Effector CD8-positive, alpha-beta T cell (primary cell): ENCODE measurements around the gene RTN4.
A peak's percentile ranks its signal among the peaks of the same experiment; 100 is the strongest.

ENCODE experiments used
- DNase-seq: peaks from one replicate; lab custom pipeline; 2025; lab: John Stamatoyannopoulos, UW

RTN4 gene

DNA sequence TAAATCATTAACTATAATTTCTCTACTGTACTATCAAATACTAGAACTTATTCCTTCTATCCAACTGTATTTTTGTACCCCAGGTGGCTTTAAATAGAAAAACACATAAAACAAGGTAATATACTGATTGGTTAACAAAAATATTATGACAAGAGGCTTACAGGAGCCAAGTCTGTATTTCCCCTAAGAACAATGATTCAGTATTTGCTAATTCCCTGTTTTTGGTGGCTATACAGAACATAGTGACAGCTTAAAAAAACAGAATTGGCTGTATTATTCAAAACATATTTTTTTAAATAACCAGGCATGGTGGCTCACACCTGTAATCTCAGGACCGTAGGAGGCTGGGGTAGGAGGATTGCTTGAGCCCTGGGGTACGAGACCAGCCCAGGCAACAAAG lies 16.3 kb downstream of the RTN4 start:
- DNase-seq: no peak

DNA sequence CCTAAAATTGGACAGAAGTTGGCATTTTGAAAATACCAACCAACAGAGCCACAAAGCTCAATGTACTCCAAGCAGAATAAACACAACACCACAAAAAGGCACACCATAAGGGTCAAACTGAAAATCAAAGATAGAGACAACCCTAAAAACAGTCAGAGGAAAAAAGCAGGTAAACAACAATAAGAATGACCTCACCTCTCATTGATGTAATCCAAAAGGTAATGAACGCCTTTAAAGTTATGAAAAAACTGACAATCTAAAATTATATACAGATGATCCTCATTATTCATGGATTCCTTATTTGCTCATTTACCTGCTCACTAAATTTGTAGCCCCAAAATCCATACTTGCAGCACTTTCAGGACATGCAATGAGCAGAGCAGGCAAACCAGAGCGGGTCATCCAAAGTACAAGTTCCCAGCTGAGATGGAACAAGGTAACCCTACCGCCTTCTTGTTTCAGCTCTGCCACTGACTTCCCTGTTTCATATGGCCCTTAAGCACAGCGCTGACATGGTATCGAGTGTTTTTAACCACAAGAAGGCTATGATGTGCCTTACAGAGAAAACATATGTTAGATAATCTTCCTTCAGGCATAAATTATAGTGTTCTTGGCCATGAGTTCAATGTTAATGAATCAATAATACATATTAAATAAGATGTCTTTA lies 17.0 kb downstream of the RTN4 start:
- no peak for DNase-seq

DNA sequence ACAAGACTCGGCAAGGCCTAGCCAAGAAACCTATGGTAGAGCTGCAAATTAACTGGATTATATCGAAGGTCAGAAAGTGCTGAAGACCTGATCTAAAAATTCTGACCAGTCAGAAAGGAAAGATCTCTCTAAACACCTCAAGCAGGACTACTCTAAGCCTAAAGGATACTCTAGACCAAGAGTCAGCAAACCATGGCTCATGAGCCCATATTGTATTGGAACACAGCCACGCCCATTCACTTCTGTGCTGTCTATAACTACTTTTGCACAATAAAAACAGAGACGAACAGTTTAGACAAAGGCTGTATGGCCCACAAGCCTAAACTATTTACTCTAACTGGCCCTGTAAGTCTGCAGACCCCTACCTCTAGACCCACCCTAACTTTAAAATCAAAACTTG lies 18.7 kb downstream of the RTN4 start:
- no peak for DNase-seq

DNA sequence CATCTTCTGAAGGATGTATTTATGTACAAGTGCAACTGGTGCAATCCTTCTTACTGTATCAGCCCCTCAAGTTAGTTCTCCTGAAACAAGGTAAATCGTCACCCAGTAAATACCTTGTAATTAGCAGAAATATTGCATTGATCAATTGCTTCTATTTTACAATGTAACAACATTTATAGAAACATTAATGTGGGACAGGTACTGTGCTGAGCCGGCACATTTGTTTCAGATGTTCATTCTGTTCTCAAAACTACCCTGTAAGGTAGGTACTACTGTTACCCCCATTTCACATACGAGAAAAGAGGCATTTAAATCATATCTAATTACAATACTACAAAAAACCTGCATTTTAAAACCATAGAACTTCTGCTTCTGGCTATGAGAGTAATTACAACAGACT lies 19.5 kb downstream of the RTN4 start:
- no peak for DNase-seq

DNA sequence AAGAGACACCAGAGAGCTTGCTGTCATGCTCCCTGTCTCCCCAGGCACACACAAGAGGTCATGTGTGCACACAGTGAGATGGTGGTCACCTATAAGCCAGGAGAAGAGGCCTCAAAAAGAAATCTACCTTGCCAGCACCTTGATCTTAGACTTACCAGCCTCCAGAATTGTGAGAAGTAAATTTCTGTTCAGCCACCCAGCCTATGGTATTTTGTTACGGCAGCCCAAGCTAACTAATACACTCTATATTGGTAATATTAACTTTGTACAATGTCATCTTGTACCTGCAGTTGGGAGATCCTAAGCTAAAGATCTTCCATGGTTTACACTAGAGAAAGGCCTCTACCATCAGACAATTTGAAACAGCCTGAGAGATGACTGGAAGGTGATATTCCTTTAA lies 21.2 kb downstream of the RTN4 start:
- DNase-seq: no peak

DNA sequence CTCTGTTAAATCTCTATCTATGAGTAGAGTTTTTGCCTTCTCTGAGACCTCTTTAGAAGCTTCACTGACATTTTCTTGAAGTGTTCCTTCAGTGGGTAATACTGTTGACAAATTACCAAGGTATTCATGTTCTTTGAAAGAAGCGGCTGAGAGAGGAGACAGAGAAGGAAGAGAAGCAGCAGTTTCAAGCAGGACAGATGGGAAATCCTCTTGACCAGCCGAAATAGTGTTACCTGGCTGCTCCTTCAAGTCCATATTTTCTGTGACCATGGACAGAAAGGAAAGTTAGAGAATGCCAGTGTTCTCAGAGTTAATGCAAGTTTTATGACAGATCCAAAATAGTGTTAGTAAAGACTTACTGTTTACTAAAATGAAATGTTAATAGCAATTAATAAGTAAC lies 23.0 kb downstream of the RTN4 start:
- no peak for DNase-seq

DNA sequence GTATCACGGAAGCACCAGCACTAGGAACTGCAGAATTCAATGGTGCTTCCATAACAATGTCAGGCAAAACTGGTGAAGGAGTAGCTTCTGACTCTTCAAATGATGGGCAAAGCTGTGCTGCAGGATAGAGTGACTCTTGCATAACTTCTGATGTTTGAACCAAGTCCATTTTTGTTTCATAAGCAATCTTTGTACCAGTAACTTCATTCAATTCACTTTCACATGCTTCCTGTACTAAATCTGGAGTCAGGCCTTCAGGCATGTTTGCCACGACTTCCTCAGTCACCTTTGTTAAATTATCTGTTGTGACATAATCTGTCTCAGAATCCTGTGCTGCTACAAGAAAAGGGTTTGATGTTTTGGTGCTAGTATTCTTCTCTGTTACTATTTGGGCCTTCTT lies 24.0 kb downstream of the RTN4 start:
- no peak for DNase-seq

DNA sequence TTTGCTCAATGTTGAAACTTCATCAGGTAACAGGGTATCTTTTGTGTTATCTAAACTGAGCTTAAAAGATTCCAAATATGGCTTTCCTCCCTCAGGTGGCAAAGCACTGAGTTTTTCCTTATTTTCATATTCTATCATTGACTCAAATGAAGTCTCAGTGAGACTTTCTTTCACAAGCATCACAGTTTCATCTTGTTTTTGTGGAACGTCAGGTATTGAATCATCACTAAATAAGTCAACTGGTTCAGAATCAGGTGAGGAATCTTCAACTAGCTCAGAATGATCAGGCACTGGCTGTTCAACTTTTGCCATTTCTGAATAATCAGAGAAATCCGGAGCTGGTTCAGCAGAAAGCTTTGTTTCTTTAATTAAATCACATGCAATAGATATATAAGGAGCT lies 24.6 kb downstream of the RTN4 start:
- DNase-seq: no peak

DNA sequence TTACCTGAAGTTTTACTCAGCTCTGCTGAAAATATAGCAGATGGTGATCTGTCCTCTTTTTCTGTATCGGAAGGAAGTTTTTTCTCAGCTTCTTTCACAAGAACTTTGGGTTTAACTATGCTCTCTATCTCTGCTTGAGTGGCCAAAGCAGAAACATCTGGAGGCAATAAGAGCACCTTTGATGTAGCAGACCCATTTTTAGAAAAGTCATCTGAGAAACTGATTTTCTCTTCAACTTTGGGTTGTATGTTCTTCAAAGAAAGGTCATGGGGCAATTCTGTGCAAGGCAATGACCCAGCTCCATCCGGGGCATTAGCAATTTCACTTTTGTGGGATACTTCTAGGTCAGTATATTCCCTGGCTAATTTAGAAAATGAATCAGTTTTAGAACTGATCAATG lies 25.2 kb downstream of the RTN4 start:
- DNase-seq: no peak

DNA sequence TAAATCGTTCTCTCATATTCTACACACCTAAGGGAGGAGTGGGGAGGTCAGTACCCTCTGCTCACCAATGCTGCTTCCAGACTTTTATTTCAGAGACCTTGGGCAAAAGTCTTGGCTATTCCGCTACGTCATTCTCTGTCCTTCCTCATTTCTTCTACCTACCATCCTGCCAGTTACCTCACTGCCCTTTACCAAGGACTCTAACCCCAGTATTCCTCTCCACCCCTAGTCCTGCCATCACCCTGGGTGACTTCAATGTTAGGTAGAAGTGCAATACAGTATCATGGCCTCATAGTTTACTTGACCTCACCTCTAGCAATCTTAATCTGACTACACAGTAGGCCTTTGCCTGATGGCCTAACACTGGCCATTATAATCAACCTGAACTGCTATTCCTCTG lies 27.8 kb downstream of the RTN4 start:
- DNase-seq: no peak

DNA sequence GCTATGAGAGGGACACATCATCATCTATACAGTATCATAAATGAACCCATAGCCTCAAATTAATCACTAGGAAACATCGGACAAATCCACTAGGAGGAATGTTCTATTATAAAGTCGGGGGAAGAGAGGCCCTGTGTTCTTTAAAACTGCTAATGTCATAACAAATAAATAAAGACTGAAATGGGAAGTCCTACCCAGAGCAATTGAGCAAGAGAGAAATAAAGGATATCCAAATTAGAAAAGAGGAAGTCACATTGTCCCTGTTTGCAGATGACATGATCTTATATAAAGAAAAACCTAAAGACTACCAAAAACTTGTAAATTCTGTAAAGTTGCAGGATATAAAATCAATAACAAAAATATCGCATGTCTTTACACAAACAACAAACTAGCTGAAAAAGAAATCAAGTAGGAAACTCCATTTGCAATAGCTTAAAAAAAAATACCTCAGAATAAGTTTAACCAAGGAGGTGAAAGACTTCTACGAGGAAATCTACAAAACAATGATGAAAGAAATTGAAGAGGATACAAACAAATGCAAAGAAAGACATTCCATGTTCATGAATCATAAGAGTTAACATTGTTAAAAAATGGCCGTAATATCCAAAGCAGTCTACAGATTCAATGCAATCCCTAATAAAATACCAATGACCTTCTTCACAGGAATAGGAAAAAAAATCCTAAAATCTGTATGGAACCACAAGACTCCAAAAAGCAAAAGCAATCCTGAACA lies 30.6 kb downstream of the RTN4 start:
- no peak for DNase-seq

DNA sequence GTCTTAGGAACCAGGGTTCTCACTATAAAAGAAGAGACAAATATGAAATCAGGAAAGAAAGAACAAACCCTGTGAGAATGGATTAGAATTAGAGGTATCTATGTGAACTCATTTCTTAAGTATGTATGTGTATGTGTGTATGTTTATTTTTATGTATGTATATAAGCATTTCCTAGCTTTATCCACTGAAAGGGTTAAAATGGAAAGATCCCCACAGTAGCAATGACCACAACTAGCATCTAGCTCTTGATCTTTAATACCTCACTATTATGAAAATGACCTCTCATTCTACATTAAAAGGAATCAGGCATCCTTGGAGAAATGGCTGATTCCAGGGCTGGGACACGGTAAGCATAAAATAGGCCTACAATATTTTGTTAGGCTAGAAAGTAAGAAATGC lies 31.6 kb downstream of the RTN4 start:
- no peak for DNase-seq

DNA sequence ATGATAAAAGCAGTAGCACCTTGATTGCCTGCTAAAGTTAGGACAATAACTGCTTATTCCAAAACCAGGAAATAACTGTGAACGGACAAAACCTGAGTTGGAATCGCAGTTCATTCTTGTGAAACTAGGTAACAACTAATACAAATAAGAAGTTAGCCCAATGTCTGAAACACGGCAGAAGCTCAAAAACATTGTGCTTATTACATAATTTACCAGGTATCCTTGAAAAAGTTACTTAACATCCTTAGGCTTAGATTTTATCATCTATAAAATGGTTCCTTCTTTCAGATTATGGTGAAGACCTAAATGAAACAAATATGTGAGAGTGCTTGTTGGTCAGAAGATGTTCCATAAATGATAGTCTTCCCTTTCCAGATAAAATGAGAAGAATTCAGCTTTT lies 32.4 kb downstream of the RTN4 start:
- no peak for DNase-seq

DNA sequence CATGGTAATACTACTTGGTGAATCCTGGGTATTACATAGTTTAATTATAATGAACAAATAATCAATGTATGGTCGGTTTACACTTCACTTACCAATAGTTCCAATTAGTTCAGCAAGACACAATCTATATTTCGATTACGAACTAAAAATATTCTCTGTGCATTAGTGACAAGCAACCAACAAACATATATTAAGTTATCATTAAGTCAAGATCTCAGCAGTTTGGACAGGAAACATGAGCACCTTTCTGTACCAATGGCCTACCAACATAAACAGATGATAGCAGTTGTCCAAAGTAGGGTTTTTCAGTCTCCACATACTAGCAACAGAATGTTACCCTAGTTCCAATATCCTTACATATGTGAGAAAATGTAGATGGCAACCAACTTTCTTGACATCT lies 32.8 kb downstream of the RTN4 start:
- no peak for DNase-seq

DNA sequence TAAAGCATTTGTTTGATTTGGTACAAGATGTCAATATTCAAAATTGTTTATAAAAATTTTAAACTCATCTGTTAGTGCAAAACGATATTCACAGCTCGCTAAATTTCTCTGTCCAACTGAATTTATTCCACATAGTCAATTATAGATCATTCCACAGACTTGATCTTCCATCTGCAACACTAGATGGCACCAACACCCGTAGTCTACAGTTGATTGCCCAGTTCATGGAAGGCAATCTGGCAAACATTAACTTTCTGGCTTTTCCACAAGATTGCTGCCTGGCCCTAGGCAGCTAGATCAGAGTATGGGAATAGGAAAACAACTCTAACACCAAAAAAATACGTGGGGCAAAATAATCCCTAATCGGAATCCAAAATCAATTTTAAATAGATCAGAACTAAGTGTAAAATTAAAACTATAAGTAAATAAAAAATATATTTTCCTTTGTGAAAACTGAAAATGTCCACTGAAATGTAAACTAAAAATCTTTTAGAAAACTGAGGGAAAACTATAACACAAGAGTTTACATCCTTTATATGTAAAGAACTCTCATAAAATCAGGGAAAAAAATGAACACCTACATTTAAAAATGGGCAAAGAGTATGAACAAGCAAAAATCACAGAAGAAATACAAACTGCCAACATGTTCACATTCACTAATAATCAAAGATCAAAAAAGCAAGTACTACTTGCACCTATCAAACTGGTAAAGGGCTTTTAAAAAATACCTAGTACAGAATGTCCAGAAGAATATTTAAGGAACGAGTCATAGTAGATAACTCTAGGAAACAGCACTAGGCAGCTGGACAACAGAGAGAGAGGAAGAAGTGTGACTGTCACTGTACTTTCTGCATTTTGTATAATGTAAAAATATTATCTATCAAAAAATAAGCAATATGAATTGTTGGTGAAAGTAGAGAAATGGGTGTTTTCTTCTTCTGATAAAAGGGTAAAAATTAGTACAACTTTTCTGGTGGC lies 35.0 kb downstream of the RTN4 start:
- peak; percentile 8 for DNase-seq

DNA sequence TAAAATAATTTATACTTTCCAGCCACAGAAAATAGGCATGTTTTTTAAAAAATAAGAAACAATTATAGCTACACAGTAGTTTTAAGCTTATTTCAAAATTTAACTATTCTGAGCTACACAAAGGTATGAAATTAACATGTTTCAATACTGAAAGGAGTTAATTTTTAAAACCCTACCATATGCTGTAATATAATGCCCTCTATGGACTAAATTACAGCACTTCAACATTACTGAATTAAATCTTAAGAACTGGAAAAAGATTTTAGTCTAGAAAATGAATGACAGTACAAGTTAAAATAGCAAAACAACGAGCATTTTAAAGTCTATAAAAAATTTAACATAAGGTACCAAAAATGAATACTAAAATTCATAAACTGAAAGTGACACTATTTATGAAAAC lies 36.3 kb downstream of the RTN4 start:
- DNase-seq: no peak

DNA sequence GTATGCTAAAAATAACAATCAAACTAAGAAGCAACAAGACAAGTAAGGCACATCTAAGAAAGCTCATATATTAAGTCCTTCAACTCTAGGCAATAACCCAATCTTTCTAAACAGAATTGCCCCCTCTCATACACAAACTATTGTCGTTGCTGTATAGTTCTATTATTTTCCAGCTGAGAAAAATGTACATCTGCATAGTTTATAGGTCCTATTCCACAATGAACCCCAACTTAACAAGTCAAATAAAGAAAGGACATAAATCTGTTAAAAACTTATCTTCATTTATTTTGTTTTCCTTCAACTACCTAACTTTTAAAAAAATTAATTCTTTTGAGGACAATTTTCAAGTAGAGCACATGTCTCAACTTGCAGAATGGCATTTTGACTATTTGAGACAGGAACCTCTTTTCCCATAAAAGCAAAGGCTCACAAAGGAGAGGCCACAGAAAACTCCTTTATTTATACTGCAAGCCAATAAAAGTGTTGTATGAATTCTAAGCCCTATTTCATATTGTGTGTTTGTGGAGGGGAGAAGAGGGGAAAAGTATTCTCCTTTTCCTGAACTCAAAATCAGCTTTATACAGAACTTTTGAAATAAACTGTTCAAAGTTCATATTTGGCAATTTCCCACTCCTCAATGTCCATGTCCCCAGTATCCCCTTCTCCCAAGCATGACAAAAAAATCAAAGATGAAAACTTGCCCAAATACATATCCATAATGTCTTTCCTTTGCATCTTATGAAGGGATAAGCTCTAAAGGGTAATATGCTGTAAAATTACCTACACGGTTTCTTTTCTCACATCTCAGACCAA lies 37.4 kb downstream of the RTN4 start:
- DNase-seq: no peak

DNA sequence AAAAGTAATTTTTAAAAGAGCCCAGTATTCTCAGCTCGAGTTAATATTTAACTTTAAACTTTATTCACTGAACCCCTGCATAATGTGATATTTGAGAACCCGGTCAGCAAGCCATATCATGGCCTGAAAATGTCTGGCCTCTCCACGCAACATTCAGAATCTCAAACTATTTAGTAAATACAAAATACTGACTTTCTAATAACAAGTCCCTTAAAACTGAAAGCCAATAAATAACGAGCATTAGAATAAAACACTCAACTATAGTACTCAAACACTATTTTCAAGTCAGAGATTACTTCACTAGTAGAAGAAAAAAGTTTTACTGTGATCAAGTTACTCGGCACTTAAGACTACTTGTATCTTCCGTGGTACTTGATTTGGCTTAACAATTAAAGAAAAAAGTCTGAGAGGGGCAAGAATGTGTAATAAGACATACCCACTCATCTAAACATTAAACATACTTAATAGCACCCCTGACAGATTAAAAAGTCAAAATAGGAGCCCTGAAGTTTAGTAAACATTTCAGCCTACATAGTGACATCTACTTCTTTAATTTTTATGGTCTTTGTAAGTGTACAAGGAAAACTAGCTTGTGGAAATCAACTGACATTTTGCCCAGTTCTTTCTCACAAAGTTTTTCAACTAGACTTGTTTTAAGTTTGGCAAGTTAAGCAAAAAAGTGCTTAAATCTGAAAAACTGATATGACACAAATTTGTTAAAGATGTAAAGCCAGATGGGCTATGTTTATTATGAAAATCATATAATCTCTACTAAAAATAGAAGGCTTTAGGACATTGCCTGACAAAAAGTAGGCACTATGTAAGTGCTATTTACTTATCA lies 38.2 kb downstream of the RTN4 start:
- no peak for DNase-seq

DNA sequence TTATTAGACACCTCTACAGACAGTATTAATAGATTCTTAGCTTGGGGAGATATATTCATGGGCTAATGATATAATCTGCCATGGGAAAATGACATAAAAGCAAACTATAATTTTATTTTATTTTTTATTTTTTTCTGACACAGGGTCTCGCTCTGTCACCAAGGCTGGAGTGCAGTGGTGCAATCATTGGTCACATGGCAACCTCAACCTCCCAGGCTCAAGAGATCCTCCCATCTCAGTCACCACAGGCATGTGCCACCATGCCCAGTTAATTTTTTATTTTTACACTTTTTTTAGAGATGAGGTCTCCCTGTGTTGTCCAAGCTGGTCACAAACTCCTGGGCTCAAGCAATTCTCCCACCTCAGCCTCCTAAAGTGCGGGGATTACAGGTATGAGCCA lies 39.3 kb downstream of the RTN4 start:
- DNase-seq: no peak

DNA sequence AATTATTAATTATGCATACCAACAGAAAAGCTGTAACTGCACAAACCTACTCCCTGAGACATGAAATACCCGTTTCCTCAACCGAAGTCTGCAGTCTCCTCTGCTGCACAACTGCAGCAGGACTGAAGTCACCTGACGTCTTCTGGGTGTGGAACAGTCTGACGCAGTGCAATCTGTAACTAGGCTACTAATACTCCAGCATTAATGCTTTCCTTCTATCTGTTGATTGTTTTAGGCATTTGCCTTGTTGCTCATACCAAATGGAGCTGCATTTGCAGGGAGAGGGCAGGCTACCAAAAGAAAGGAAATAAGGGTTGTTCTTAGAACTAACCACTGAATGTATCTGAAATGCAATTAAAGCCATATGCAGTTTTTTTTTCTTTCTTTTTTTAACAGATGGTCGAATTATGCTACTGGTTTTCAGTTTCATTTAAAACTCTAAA lies 40.1 kb downstream of the RTN4 start:
- DNase-seq: no peak
